GM12801 (cell line): ENCODE measurements around the gene SPATA19.

Experiments
- TF ChIP-seq, protein P1 (sequence below): IDR thresholded peaks from one replicate; pipeline ENCODE4 v1.5.1; 2011; ENCODE audit warnings: control low read depth; ENCODE audit not compliant: insufficient read length; ENCODE audit errors: extremely low read depth

SPATA19 gene

GRCh38 chr11:133843454-133843987 lies 1.8 kb downstream of the SPATA19 start:
- TF ChIP-seq, protein P1, sequence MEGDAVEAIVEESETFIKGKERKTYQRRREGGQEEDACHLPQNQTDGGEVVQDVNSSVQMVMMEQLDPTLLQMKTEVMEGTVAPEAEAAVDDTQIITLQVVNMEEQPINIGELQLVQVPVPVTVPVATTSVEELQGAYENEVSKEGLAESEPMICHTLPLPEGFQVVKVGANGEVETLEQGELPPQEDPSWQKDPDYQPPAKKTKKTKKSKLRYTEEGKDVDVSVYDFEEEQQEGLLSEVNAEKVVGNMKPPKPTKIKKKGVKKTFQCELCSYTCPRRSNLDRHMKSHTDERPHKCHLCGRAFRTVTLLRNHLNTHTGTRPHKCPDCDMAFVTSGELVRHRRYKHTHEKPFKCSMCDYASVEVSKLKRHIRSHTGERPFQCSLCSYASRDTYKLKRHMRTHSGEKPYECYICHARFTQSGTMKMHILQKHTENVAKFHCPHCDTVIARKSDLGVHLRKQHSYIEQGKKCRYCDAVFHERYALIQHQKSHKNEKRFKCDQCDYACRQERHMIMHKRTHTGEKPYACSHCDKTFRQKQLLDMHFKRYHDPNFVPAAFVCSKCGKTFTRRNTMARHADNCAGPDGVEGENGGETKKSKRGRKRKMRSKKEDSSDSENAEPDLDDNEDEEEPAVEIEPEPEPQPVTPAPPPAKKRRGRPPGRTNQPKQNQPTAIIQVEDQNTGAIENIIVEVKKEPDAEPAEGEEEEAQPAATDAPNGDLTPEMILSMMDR, result no peak

GRCh38 chr11:133842730-133843129 lies 2.6 kb downstream of the SPATA19 start:
- TF ChIP-seq, protein P1, result no peak

DNA sequence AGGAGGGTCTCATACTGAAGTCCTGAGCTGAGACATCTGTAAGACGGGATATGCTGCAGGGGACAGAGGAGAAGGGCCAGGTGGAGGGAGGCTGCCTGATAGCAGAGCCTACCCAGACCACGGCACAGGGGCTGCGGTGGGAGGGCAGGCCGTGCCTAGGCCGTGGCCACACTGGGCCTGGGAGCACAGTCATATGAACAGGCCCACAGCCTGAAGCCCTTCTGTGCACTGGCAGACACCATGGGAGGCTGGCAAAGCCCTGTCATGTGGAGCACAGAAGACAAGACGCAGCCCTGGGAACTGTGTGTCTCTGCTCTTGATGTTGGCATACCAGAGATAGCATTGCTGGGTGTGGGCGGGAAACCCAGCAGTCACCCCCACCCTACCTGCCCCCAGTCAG lies 3.3 kb downstream of the SPATA19 start:
- TF ChIP-seq, protein P1, result no peak

- TF ChIP-seq, protein P1, result no peak
Measured at GRCh38 chr11:133841279-133842043, 3.9 kb downstream of the SPATA19 start.

DNA sequence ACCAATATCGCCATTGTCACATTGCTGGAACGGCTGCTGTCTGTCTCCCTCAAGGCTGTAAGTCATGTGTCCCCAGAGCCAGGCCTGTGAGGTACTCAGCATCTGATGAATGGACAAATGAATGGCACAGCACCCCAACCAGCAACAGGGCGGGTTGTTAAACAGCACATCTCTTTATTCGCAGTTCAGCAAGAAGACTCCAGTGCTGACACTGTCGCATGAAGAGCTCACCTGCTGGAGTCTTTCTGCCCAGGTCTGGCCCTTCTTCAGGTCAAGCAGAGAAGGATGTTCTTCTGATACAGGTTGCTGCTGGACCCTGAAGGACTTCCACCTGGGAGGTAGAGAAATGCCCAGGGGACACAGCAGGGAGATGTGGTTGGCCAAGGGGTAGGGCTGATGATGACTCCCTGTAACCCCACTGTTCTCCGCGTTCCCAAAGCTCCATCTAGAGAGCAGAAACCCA lies 4.8 kb downstream of the SPATA19 start:
- TF ChIP-seq, protein P1, result no peak

DNA sequence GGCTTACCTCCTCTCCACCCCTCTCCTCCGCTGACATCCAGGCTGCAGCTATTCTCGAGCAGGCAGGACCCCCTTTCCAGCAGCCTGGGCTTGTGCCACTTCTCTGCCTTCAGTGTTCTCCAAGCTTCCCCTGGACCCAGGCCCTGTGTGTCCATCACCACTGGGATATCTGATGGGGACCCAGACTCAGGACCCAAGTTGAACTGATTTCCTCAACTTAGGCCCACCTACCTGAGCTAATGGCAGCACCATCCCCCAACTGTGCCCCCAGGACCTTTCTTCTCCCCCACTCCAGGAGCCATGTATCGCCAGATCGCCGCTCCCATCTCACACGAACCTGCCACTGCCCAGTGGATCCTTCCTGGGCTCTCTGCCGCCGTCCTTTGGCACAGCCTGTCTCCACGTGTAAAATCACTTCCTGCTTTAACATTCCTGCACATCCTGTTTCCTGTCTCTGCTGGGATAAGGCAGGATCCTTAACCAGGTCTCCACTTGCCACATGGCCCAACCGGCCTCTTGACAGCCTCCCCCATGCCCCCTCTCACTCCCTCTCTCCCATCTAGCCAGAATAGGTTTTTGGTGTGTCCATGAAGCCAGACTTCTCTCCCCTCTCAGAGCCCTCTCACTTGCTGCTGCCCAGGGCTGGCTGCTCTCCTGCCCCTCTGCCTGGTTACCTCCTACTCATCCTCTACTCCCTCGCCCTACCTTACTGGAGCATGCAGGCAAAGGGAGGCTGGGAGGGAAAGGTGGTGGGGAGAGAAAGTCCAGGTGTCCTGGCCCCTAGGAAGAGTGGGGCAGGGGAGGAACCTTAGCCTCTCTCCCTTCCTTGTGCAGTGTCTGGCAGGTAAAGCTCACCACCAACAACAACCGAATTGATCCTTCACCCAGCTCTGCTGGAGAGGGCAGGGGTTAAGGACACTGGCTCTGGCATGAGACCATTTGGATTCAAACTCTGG lies 9.4 kb downstream of the SPATA19 start:
- TF ChIP-seq, protein P1, result no peak
